Activated T-helper 1 cell treated with Interleukin-2 at 50 U/mL for 16 hours (primary cell): ENCODE measurements around the gene TJAP1.
"Not testable (repeated sequence)": the region's sequence is repeated elsewhere in the genome, so short reads cannot be mapped to it uniquely, and the experiment has no call there.

ENCODE experiments used
- DNase-seq: peaks from one replicate; pipeline ENCODE4 v3.0.0-alpha.2; 2020; ENCODE audit warnings: low read depth

Gene TJAP1

DNA sequence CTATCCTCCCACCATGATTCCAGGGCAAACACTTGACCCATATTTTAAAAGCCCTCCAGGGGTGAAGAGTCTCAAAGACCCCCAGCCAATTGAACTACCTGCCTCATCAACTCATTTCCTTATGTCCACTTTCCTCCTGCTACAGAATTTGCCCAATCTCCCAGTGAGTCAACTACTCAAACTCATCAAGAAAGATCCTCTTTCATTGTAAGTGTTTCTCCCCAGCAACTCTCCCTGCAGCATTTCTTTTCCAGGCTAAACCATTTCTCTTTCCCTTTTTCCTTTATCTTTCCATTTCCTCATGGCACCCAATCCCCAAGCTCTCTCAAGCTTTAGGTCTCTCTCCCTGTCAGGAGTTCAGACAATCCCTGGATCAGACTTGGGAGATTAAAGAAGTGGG is 23.5 kb upstream of the TJAP1 start:
- no peak for DNase-seq

DNA sequence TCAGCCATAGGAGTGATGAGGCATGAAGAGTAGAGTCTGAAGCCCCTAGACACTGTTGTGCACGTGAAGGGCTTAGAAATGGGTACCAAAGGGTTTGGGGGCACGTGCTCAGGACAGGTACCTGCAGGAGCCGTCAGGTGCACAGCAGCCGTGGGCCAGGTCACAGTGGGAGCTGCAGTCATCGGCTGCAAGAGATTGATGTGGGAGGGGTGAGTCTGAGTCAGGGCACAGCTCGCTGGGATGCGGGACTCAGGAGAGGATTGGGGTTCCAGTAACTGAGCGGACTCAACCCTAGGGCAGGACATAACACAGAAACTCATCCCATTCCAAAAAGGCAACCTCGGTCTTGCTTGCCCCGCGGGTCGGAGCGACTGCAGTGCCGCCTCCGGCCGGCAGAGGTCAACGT is 23.1 kb upstream of the TJAP1 start:
- DNase-seq, result no peak

DNA sequence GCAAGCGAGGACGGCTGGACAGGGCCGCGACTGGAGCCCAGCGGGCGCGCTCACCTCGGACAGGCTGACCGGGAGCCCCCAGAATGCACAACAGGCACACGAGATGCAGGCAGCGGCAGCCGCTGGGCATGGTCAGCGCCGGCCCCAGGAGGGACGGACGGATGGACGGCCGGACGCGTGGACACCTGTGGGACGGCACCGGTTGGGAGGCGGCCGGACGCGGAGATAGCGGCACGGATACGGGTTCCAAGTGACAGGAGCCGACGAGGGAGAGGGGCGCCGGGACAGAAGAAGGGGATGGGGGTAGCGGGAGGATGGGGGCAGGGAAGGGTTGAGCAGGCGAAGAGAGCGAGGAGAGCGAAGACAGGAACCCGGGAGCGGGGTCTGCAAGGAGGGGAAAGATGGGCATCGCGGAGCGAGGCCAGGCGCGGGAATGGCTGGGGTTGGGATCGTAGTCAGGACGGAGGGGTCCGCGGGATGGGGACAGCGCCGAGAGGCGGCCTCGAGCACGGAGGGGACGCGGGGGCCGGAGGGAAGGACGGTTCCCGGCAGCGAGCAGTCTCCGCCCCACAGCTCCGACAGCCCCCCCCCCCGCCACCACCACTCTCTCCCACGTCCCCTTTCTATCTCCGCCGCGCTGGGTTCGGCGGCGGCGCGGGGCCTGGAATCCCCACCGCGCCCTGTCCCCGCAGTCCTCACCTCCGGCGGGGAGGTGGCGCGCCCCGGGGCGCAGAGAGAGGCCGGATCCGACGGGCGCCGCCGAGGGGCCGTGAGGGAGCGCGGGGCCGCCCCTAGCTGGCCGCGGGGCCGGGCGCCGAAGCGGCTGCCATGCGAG is 22.5 kb upstream of the TJAP1 start:
- peak; percentile 45 for DNase-seq

DNA sequence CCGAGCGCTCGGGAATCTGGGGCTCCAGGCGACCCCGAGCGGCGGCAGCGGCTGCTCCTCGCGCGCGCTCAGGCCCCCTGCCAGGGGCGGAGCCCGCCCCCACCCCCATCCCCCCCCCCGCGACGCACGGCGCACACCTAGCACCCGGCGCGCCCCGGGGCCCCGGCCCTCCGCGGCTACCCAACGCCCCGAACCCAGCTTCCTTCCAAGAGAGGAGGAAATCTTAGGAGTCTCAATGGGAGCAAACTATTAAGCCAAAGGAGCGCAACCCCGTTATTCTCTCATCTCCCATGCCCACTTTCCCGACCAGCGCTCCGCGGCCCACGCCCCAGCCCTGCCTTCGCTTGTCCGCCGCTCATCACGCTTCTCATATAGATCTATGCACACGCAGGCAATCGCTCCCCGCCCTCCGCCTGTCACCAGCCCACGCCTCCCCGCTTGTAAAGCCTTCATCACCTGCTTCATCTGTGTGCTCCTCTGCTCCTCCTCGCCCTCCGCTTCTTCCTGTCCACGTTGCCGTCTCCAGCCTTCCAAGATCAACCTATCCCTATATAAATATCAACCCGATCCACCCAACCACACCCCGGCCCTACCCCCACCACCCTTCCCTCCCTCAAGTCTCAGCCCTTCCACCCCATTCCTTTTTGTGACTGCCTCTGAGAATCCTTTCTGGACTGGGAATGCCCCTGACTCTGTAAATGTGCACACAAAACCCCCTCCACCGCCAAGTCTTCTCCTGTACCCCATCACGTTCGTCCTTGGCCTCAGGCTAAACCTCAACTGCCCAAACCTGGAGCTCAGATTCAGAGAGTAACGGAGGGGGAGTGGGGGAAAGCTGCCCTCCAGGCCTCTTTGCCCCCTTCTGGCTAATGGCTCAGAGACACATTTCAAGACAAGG is 21.6 kb upstream of the TJAP1 start, which contains the start of gene DLK2:
Gene DLK2, minus strand, starts transcription at position 18 of the 898 bp plus-strand sequence. CDS start 723 bp downstream, outside the sequence.
- peak; percentile 28 for DNase-seq

DNA sequence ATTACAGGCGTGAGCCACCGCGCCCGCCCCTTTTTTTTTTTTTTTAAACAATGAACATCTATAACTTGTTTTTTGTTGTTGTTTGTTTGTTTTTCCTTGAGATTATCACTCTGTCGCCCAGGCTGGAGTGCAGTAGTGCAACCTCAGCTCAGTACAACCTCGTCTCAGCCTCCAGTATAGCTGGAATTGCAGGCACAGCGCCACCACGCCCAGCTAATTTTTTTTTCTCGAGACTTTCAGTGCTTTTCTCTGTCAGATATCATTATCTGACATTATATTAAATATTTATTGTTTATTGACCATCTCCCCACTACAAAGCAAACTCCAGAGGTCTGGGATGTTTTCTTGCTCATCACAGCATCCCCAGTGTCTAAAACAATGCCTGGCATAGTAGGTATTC is 19.7 kb upstream of the TJAP1 start:
- DNase-seq, result no peak

DNA sequence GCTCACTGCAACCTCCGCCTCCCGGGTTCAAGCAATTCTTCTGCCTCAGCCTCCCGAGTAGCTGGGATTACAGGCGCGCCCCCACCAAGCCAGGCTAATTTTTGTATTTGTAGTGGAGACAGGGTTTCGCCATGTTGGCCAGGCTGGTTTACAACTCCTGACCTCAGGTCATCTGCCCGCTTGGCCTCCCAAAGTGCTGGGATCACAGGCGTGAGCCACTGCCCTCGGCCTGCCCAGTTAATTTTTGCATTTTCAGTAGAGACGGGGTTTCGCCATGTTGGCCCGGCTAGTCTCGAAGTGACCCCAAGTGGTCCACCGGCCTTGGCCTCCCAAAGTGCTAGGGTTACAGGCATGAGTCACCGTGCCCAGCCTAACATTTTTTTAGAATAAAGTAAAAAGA is 19.2 kb upstream of the TJAP1 start:
- DNase-seq, result not testable (repeated sequence)

DNA sequence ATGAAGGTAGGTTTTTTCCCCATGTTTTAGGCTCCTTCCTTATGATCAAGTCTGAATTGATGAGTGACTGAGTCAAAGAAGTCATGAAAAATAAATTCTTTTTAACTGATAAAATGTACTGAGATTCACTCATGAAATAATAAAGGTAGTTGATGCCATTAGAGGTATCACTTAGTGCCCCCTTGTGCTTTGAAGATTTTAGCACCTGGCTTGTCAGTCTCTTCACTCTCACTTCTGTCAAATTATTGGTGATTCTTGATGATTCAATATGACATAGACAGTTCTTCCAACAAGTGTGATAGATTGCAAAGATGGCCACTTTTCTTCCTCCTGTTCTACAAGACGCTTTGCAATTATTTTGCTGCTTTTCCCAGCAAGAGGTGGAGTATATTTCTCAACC is 17.8 kb upstream of the TJAP1 start:
- DNase-seq, result no peak

DNA sequence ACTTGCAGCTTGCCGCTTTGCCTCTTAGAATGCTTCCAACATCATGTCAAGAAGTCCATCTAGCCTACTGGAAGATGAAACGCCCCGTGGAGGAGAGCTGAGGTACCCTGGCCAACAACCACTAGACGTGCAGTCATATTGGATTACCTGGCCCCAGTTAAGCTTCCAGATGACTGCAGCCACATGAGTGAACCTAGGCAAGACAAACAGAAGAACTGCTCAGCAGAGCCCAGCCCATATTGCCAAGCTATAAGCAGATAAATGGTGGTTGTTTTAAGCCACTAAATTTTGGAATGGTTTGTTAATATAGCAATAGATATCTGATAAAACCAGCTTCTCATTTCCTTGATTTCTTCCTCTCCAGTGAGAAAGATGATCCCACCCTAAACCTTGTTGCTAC is 17.3 kb upstream of the TJAP1 start:
- no peak for DNase-seq

DNA sequence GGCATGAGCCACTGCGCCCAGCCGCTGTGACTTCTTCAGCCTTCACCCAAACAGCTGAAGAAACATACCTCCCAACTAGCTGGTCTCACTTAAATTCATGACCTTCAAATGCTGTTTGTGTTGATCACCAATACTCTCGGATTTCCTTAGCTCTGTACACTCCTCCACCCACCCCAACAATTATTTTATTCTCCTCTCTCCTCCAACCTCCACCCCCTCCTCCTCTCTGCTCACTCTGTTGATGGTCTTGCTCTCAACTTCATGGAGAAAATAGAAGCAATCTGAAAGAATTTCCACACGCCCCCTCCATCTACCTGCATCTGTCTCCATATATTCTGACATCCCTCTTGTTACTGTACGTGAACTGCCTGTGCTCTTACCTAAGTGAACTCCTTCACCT is 15.4 kb upstream of the TJAP1 start:
- DNase-seq, result no peak

DNA sequence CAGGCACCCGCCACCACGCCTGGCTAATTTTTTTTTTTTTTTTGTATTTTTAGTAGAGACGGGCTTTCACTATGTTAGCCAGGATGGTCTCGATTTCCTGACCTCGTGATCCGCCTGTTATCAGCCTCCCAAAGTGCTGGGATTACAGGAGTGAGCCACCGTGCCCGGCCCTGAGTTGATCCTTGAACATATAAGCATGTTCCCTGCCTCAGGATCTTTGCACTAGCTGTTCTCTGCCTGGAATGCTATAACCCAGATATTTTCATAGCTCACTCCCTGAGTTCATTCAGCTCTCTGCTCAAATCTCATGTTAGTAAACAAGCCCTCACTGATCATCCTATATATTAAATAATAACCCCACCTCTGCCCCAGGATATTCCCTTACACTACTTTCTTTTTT is 13.0 kb upstream of the TJAP1 start:
- no peak for DNase-seq

DNA sequence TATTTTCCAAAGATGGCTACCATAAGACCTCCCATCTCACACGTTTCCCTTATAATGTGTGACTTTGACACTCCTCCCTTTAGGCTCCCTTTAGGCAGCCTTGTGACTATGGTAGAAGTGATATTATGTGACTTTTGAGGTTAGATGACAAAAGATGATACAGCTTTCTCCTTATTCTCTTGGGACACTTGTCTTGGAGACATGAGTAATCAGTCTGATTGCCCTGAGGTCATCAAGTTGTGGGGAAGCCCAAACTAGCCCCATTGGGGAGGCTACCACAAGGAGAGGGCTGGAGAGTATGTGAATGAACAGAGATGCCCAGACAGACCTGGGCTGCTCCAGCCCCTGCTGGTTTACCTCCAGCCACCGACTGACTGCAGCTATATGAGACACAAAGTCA is 11.4 kb upstream of the TJAP1 start:
- DNase-seq, result no peak

DNA sequence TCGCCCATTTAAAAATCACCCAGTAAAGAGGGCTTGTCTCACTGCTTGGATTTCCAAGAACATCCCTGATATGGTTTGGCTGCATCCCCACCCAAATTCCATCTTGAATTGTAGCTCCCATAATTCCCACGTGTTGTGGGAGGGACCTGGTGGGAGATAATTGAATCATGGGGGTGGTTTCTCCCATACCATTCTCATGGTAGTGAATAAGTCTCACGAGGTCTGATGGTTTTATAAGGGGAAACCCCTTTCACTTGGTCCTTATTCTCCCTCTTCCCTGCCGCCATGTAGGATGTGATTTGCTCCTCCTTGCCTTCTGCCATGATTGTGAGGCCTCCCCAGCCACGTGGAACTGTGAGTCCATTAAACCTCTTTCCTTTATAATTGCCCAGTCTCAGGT is 10.1 kb upstream of the TJAP1 start:
- DNase-seq, result not testable (repeated sequence)

DNA sequence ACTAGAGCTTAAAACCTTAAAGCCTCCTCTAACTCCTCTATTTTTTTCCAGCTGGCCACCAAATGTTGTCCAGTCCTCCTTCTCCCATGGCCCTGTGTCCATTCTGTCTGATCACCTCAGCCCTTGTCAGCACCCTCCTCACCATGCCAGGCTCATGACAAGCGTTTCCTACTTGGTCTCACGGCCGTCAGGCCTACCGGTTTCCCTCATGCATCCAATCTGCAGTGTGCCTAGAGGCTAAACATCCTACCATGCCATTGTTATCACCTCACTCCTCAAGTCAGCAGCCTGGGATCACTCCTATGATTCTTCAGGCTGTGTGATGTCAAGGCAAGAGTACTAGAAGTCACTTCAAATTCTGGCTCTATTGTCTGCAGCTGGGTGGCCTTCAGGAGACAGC is 9.6 kb upstream of the TJAP1 start:
- no peak for DNase-seq

DNA sequence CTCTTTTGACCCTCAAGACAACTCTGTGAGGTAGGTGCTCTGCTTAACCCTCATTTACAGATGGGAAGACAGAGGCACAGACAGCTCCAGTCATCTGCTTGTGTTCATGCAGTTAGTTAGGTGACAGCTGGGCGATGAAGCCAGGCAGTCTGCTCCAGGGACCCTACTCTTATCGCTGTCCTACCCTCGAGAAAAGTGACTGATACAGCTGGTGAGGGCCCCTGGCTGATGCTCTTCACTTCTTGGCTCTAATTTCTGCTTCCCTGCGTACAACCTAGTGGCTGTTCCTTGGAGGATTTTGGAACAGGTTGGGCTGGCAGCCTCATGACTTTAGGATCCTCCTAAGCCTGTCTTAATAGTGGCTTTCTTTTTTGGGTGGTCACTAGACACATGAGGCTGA is 9.1 kb upstream of the TJAP1 start:
- DNase-seq, result no peak

DNA sequence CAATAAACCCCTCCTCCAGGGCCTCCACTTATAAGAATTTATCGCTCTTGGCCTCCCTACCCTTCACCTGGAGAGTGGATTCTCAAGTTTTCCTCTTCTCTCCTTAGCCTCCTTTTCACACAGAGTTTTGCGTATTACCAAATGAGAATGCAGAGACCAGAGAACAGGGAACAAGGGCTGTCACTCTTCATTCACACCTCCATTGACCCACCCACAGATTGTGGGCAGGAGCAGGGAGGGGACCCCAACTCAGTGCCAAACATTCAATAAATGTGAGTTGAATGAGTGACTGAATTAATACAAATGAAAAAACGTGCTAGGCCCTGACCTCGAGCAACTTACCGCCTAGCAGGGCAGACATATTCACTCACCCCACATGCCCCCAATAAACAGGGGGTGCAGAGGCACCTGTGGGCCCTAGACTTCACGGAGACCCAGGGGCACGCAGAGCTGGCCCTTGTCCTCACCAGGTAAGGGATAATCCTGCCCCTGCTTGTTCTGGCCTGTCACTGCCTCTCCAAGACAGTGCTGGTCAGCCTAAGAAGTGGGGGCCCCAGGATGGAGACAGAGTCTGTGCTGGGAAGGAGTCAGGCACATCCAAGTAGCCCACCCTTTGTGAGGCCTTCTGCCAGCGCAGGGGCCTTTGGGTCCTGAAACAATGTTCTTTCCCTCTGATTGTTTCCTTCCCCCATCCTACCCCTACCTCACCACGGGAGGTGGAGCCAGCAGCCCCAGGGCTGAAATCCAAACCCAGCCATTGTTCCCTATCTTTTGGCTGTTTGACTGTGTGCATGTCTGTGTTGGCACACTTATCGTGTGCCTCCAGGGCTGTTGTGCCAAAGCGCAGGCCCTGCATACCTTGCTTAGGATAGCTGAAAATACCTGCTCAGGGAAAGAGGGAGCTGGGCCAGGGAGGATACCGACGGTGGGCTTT is 8.4 kb upstream of the TJAP1 start:
- DNase-seq, result no peak

DNA sequence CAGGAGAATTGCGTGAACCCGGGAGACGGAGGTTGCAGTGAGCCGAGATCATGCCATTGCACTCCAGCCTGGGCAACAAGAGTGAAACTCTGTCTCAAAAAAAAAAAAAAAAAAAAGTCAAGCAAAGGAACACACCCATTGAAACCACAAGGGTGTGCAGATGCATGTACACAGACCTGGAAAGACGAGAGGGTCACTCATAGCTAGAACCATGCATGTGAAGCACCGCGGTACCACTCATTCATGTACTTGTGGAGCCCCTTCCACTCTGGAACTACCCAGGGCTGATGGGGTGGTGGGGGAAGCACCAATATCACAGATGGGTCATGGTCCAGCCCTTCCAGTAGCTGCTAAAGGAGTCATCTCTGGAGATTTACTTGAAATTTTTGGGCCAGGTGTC is 7.4 kb upstream of the TJAP1 start:
- DNase-seq, result no peak

DNA sequence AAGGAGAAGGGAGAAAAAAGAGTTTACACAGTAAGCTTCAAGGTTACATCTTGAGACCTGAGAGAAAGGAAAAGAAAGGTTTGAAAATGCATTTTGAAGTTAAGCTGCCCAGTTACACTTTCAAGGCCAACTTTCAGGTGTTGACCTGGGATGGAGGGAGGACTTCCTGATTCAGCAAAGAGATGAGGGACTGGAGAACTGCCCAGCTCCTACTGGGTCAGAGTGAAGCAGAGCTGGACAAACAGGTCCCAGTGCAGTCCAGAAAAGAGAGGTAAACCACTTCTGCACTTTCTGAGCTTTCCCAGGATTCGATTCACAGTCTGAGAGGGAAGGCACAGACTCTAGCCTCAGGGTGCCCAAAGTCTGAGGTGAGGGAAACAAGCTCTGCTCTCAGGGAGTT is 6.0 kb upstream of the TJAP1 start:
- DNase-seq, result no peak

DNA sequence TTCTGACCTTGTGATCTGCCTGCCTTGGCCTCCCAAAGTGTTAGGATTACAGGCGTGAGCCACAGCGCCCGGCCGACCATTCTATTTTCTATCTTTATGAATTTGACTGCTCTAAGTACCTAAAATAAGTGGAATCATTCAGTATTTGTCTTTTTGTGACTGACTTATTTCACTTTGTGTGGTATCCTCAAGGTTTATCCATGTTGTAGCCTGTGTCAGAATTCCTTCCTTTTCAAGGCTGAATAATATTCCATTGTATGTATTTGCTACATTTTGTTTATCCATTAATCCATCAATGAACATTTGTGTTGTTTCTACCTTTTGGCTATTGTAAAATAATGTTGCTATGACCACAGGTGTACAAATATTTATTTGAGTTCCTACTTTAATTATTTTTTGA is 4.9 kb upstream of the TJAP1 start:
- no peak for DNase-seq

DNA sequence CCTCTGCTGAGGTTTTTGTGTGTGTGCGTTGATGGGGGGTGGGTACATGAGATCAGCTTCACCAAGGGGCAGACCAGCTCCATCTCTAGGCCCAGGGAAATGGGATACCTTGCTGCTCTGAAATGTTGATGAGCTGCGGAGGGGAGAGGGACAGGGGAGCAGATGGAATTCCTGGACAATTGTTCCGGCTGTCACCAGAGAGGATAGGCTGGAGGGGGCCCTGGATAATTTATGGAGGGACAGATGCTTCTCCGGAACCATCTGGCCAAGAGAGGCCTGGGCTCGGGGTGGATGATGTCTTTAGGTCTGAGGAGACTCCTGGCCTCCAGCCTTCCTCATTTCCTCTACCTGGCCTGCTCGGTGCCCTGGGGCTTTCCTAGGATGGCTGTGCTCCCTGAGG is 1.9 kb upstream of the TJAP1 start:
- no peak for DNase-seq

DNA sequence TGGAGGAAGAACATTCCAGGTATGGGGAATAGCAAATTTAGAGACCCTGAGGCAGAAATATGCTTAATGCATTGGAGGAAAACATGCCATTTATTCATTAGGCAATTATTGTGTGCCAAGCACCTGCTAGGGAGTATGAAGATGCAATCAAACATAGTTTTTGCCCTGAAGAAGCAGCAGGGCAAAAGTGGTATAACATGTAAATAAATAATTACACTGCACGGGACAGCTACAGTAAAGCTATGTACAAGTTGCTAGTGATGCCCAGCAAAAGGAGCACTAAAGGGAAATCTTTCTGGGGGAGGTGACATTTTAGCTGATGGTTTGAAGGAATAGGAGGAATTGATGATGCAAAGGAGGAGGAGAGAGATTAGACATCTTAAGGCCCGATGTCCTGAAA is 624 bp upstream of the TJAP1 start:
- DNase-seq, result no peak

DNA sequence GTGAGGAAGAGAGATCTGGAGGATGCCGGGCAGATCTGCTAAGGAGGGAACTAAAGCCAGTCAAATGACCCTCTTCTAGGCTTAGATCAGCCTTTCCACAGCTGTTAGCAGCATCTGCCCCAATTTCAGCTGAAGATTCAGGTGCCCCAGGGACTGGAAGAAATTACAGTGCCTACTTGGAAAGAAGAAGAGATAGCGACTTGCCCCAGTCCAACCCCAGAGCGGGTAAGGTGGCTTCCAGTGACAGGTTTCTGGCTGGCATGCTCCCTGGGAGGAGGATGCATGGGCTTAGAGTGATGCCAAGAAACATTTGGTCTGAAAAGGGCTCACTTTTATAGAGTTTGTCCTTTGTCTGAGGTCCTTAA is 620 bp downstream of the TJAP1 start:
- DNase-seq, result no peak

DNA sequence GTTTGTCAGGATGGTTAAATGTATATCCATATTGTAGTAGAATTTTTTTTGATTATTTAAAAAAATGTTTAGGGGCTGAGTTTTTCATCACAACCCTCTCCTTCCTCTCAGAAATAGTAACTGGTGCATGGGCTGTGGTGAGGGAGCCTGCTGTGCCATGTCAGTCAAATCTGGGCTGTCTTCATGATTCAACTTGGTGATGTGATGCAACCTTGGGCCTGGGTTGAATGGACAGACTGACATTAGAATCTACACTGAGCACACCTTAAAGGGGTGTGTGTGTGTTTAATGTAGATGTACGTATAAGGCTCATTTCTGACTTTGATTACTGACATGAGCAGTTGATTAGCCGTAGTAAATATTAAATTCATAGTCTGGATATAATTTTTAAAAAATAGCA is 3.7 kb downstream of the TJAP1 start:
- no peak for DNase-seq
